Bronchial smooth muscle cell (primary cell): ENCODE results near the gene ZNF580. TPM values are rescaled to one million over a fixed set of nuclear protein-coding genes. Genes with fewer than 3 reads are reported as not detected.

Experiments
- total RNA-seq: library from RNA; depleted of rRNA; stranded (reverse); fragments of >200 nt; gene quantifications from 2 replicates; pipeline ENCODE4 v1.2.1, GENCODE V29; 2014

The ZNF580 gene
- 4.4 and 5.7 TPM in 2 replicates for total RNA-seq

DNA sequence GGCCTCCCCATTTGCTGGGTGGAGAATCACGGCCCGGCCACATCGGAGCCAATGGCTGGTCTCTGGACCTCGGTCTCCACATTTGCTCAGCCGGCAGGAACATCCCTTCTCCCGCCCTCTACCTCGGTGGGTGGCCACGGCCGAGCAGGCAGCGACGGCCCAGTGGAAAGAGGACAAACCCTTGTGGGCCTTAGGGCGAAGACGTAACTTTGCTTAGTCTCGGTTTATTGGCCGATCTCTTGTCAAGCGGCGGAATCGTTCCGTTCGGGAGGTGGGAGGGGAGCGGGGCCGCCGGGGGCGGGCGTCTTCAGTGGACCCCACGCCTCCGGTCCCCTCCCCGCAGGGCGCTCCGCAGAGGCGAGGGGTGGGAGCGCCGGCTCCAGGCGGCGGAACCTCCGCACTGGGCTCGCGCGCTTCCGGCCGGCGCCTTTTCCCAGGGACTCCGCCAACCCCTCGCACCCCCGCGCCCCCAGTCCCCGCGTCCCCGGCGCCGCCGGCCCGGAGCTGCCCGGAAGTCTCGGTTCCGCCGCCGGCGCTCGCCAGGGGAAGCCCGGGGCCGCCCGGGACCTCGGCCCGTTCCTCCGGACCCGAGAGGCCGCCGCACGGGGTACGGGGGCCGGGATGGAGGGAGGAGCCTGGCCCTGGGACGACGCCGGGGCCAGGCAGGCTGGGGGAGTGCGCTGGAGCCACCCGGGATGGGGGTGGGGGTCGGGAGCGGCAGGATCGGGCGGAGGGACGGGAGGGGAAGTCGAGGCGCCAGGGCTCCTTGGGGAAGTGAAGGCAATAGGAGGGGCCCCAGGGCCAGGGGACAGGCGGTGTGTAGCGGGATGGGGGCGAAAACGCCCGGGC lies at the start of gene ZNF580:
ZNF580 (plus strand) TSS at position 426 of the 849 bp plus-strand sequence. CDS start 1,507 bp downstream, outside the sequence.

DNA sequence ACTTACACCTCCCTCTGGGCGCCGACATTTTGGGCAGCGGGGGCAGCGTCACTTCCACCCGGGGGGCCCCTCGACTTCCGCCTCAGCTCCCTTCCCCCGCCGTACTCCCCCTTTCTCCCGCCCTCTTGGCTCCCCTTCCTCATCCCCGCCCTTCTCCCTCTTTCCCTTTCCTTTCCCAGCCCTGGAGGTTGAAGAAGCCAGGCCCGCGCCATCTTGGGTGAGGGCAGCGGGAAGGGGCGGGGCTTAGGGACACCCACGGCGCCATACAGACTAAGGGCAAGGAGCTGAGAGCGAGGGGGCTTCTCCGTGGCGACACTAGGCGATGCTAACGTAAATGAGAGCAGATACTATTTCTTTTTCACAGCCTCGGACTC lies 41.3 kb upstream of the ZNF580 start, which contains the start of gene FIZ1:
FIZ1 (minus strand) TSS at position 50 of the 374 bp plus-strand sequence. CDS start 1,652 bp downstream, outside the sequence.

DNA sequence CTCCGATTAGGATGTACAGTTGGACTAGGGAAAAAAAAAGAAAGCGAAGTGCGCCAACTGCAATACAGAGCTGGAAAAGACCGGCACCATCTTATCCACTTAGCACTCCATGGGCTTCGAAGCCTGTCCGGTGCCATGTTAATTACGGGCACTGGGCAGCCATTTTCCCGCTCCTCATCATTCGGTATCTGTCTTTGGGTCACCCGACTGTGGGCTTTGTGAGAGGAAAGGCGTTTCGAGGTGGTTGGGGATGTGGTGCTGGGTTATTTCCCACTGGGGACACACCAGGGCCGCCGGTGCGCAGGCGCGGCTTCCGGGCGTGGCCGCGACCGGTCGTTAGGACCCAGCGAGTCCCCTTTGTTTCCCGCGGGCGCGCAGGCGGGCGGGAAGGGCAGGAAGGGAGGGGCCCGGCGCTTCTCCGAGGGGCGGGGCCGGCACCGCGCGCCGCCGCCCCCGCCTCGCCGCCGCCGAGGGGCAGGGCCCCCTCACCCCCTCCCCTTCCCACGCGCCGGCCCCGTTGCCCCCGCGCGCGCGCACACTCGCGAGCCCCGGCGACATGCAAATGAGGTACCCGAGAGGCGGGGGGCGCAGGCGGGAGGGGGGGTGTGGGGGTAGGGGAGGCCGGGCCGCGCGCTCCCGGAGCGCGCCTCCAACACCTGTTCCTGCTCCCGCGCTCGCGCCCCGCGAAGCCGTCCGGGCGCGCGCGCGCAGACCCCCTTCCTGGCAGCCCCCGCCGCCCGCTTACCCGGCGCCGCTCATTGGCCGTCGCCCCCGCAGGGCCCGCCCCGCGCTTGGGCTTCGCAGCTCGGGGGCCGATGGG lies 40.8 kb upstream of the ZNF580 start, which contains the start of gene ZNF524:
ZNF524 (plus strand) TSS at position 447 of the 820 bp plus-strand sequence. CDS start 1,825 bp downstream, outside the sequence.

GRCh38 chr19:55605637-55606470 lies 34.9 kb upstream of the ZNF580 start, which contains the start of gene ZNF865:
TSS of gene ZNF865 (plus strand) at chr19:55605647. CDS start at chr19:55613619, 7,972 bp downstream.

GRCh38 chr19:55624109-55625003 lies 16.4 kb upstream of the ZNF580 start, which contains the start of gene ZNF784:
TSS of gene ZNF784 (minus strand) at chr19:55624566. CDS start at chr19:55624561, 5 bp downstream.

GRCh38 chr19:55643003-55643886 lies 2.4 kb downstream of the ZNF580 start, which contains the start of gene ZNF581:
TSS of gene ZNF581 (plus strand) at chr19:55643649. CDS start at chr19:55644572, 923 bp downstream.

DNA sequence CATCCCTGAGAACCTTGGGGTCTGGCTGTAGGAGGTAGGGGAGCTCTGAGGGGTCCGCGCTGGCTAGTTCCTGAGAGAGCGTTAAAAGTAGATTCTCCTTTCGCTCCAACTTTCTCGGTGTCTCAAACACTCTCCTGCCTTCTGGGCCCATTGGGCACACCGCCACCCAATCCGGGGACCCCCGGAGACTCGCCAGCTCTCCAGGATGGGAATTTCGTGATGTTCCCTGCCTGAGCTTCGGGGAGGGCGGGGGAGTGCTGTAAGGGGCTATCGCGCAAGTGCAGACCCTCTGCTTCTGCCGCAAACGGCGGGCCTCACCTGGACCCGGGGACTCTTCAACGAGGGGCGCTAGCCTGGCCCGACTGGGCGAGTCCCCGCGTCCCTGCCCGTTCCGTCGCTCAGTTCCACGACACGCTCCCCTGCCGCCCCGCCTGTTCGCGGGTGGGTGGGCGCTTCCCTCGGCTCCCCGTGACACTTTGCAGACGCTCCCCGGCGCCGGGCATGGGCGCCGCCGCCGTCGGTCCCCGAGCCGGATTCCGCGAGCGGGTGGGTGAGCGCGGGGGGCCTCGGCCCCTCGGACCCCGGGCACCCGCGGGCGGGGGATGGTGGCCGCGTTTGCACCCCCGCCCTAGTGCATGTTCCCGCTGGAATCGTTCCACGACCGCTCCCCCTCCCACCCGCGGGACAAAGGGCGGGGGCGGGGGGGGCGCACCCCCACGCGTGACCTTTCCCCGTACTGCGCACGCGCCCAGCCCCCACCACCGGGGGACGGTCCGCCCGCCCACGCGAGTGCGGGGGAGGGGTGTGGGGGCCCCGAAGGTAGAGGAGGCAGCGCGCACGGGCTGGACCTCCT lies 7.2 kb downstream of the ZNF580 start, which contains the start of gene CCDC106:
CCDC106 (plus strand) TSS at position 481 of the 853 bp plus-strand sequence. CDS start 835 bp downstream, outside the sequence.

GRCh38 chr19:55654868-55655647 lies 14.3 kb downstream of the ZNF580 start, which contains the start of gene U2AF2:
TSS of gene U2AF2 (plus strand) at chr19:55655035. CDS start at chr19:55655105, 70 bp downstream.

DNA sequence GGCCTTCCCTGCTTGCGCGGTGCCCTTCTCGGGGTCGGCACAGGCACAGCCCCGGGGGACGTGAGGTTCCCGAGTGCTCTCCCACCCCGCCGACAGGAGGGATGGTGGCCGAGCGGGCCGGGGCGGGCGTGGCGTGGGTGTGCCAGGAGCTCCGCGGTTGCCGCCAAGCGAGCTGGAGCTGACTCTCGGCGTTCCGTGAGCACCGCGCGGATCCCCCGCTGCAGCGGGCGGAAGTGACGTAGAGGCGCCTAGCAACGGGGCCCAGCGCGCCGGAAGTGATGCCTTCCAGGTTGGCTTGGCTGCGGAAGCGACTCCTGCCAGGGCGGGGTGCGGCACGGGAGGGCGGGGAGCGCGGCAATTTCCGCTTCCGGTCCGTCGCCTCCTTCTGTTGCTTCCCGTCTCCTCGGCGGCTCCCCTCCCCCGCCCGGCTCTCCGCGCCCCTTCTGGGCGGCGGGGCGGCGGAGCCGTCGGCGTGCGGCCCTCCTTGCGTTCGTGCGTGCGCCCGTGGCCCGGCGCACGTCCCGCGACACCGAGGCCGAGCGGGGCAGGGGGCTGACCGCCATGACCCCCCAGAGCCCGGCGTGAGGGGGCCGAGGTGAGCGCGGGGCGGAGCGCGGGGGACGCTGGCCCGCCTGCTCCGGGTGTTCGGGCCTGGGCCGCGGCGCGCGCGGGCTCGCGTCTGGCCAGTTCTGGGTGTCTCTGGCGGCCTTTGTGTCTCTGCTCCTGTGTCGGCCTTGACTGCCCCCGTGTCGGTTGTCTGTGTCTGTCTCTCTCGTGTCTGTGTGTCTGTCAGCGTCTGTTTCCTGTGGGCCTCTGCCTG lies 34.2 kb downstream of the ZNF580 start, which contains the start of gene EPN1:
EPN1 (plus strand) TSS at position 386 of the 820 bp plus-strand sequence. CDS start 3,402 bp downstream, outside the sequence.

Other genes starting within 250 kb of the ZNF580 start
- gene UBE2S, start 233.2 kb upstream of the ZNF580 start, total RNA-seq = 8.6 and 20.3 TPM in 2 replicates
- not detected in 2 replicates for gene SHISA7, start 197.7 kb upstream of the ZNF580 start, total RNA-seq
- 38.8 and 58.3 TPM in 2 replicates for gene ISOC2, start 179.4 kb upstream of the ZNF580 start, total RNA-seq
- gene C19orf85, start 176.3 kb upstream of the ZNF580 start, total RNA-seq = not detected in 2 replicates
- 0.47 and 0.69 TPM in 2 replicates for gene ZNF628, start 164.4 kb upstream of the ZNF580 start, total RNA-seq
- 9.2 and 16.2 TPM in 2 replicates for gene NAT14, start 155.8 kb upstream of the ZNF580 start, total RNA-seq
- gene SSC5D, start 152.6 kb upstream of the ZNF580 start, total RNA-seq = 3.9 and 13.1 TPM in 2 replicates
- gene SBK2, start 103.9 kb upstream of the ZNF580 start, total RNA-seq = not detected in 2 replicates
- 0.16 TPM in 1 of 2 replicates, not detected in the other for gene SBK3, start 95.5 kb upstream of the ZNF580 start, total RNA-seq
- 1.6 and 2.0 TPM in 2 replicates for gene ZNF579, start 60.2 kb upstream of the ZNF580 start, total RNA-seq
- 0.95 and 2.1 TPM in 2 replicates for gene FIZ1, start 41.5 kb upstream of the ZNF580 start, total RNA-seq
- gene ZNF524, start 40.7 kb upstream of the ZNF580 start, total RNA-seq = 12.1 and 13.2 TPM in 2 replicates
- gene ZNF865, start 35.4 kb upstream of the ZNF580 start, total RNA-seq = 0.34 and 0.63 TPM in 2 replicates
- 5.0 and 5.8 TPM in 2 replicates for gene ZNF784, start 16.4 kb upstream of the ZNF580 start, total RNA-seq
- 29.1 and 32.2 TPM in 2 replicates for gene ZNF581, start 2.6 kb downstream of the ZNF580 start, total RNA-seq
- 3.9 and 7.3 TPM in 2 replicates for gene CCDC106, start 7.2 kb downstream of the ZNF580 start, total RNA-seq
- gene U2AF2, start 14.0 kb downstream of the ZNF580 start, total RNA-seq = 72.3 and 77.7 TPM in 2 replicates
- gene EPN1, start 34.2 kb downstream of the ZNF580 start, total RNA-seq = 56.9 and 61.7 TPM in 2 replicates
- not detected in 2 replicates for gene NLRP9, start 97.4 kb downstream of the ZNF580 start, total RNA-seq
- gene RFPL4A, start 118.1 kb downstream of the ZNF580 start, total RNA-seq = not detected in 2 replicates
- gene RFPL4AL1, start 128.1 kb downstream of the ZNF580 start, total RNA-seq = not detected in 2 replicates
- not detected in 2 replicates for gene NLRP11, start 191.0 kb downstream of the ZNF580 start, total RNA-seq
- not detected in 2 replicates for gene NLRP4, start 195.5 kb downstream of the ZNF580 start, total RNA-seq